22Rv1 (cell line): ENCODE measurements around the gene KCNN2.

ENCODE experiments used
- ZFX ChIP-seq: fragments of 450-650 bp; IDR thresholded peaks from 2 replicates; pipeline ENCODE4 v1.6.1; 2017; ENCODE audit warnings: antibody characterized with exemption, borderline replicate concordance
- TF ChIP-seq, protein P1 (sequence below): fragments of 450-650 bp; IDR thresholded peaks from 2 replicates; pipeline ENCODE4 v1.5.1; 2017; ENCODE audit warnings: mild to moderate bottlenecking

DNA sequence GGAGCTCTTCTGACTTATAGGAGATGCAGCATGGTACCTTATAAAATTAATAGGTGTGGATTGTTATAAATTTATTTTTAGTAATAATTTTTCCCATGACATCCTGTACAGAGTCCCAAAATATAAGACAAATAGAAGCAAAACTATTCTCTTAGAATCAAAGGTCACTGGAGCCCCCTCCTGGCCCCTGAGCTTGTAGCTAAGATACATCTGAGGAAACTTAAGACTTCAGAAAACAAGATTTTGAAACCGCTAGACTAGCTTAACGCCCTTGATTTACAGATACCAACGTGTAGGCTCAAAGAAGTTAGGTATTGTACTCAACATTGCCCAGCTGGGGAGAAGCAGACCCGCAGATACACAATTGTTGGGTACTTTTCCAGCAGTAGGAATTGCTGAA lies 45.7 kb upstream of the KCNN2 start:
- TF ChIP-seq, protein P1, sequence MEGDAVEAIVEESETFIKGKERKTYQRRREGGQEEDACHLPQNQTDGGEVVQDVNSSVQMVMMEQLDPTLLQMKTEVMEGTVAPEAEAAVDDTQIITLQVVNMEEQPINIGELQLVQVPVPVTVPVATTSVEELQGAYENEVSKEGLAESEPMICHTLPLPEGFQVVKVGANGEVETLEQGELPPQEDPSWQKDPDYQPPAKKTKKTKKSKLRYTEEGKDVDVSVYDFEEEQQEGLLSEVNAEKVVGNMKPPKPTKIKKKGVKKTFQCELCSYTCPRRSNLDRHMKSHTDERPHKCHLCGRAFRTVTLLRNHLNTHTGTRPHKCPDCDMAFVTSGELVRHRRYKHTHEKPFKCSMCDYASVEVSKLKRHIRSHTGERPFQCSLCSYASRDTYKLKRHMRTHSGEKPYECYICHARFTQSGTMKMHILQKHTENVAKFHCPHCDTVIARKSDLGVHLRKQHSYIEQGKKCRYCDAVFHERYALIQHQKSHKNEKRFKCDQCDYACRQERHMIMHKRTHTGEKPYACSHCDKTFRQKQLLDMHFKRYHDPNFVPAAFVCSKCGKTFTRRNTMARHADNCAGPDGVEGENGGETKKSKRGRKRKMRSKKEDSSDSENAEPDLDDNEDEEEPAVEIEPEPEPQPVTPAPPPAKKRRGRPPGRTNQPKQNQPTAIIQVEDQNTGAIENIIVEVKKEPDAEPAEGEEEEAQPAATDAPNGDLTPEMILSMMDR: no peak
- no peak for TF ChIP-seq ZFX
